ENCODE measurements around the gene B4GALNT3.

- TF ChIP-seq CTCF (conservative IDR thresholded peaks at IDR 0.05 in 1 of 2, IDR thresholded peaks at IDR 0.05 in 1 of 2; ENCODE audit: low read depth in 1 of 2, low read length in 2 of 2) (no peak), EZH2 (IDR thresholded peaks at IDR 0.05; ENCODE audit: low read length, missing control alignments) (no peak)
Measured at GRCh38 chr12:484096-484495, 24.4 kb downstream of the B4GALNT3 start.

Measured in fibroblast of lung (primary cell).